ENCODE data around the gene CACNA2D1.

The CACNA2D1 gene

GRCh38 chr7:82085116-82085515 lies 358.5 kb downstream of the CACNA2D1 start:
- no peak overlapping the region for H3K27ac ChIP-seq (replicated peaks; ENCODE audit: low read length)
- no peaks in the 10 kb centered on the region for H3K79me1 ChIP-seq (ENCODE audit: low read depth, low read length)
- no peak overlapping the region for H2BK120ac ChIP-seq (ENCODE audit: low read depth, low read length)
- H3K4ac ChIP-seq (ENCODE audit: low read length), result no peak overlapping the region
- DNase-seq (ENCODE audit: low spot score), result no peak
- H2AK5ac ChIP-seq (ENCODE audit: low read depth, low read length), result no peak overlapping the region
- no peak overlapping the region for H3K23ac ChIP-seq (ENCODE audit: low read depth, low read length, poor library complexity)
- no peaks in the 10 kb centered on the region for H3K36me3 ChIP-seq (replicated peaks in 1 of 2; ENCODE audit: control insufficient read depth in 2 of 2, insufficient read depth in 2 of 2, low read length in 2 of 2)
- H3K18ac ChIP-seq (ENCODE audit: low read length), result no peak overlapping the region
- H3K14ac ChIP-seq (ENCODE audit: low read length), result no peak overlapping the region
- peaks cover 0 to 9% of the 10 kb centered on the region in 2 donors for H3K4me1 ChIP-seq (ENCODE audit: control insufficient read depth in 2 of 2, insufficient read depth in 1 of 2, low read depth in 1 of 2, low read length in 2 of 2)
- no peak overlapping the region for H2BK15ac ChIP-seq (ENCODE audit: low read length)
- H3K4me3 ChIP-seq (ENCODE audit: low read length in 2 of 2), result no peak overlapping the region
- no peak overlapping the region for H2BK12ac ChIP-seq (ENCODE audit: low read length)
- no peak overlapping the region for H4K8ac ChIP-seq (ENCODE audit: low read depth, low read length)
- no peak overlapping the region for H3K4me2 ChIP-seq (ENCODE audit: insufficient read depth, low read length, poor library complexity, severe bottlenecking)
- H2BK5ac ChIP-seq (ENCODE audit: low read length), result no peak overlapping the region
- WGBS, 2 donors (ENCODE audit: extremely low coverage in 2 of 2, insufficient read length in 2 of 2, insufficient replicate concordance in 1 of 2), result no CpG with 5 or more reads among the region's 4 CpGs
- no peak overlapping the region for H2AFZ ChIP-seq (ENCODE audit: low read length)
- H3K9me3 ChIP-seq (replicated peaks in 1 of 2; ENCODE audit: control insufficient read depth in 2 of 2, insufficient read depth in 1 of 2, low read depth in 1 of 2, low read length in 2 of 2), result no peaks in the 10 kb centered on the region
- no peak overlapping the region for H3K9ac ChIP-seq (ENCODE audit: low read depth, low read length, poor library complexity)
- H4K91ac ChIP-seq (ENCODE audit: low read depth, low read length, poor library complexity), result no peak overlapping the region
- no peaks in the 10 kb centered on the region for H3K27me3 ChIP-seq (ENCODE audit: control insufficient read depth in 3 of 3, insufficient read depth in 3 of 3, low read depth in 1 of 3, low read length in 3 of 3)

- no peak overlapping the region for H2BK15ac ChIP-seq (ENCODE audit: low read length)
- no peak overlapping the region for H3K4me3 ChIP-seq (ENCODE audit: low read length in 2 of 2)
- peak overlapping the region; percentile 84 for H3K14ac ChIP-seq (ENCODE audit: low read length)
- no peak overlapping the region for H3K4ac ChIP-seq (ENCODE audit: low read length)
- no peak overlapping the region for H3K18ac ChIP-seq (ENCODE audit: low read length)
- no peak overlapping the region for H2BK120ac ChIP-seq (ENCODE audit: low read depth, low read length)
- no peak overlapping the region for H3K4me2 ChIP-seq (ENCODE audit: insufficient read depth, low read length, poor library complexity, severe bottlenecking)
- no peak overlapping the region for H2BK5ac ChIP-seq (ENCODE audit: low read length)
- H2BK12ac ChIP-seq (ENCODE audit: low read length), result peak overlapping the region; percentile 46
- no peak overlapping the region for H3K27ac ChIP-seq (replicated peaks; ENCODE audit: low read length)
- no peaks in the 10 kb centered on the region for H3K79me1 ChIP-seq (ENCODE audit: low read depth, low read length)
- no peak overlapping the region for H3K23ac ChIP-seq (ENCODE audit: low read depth, low read length, poor library complexity)
- WGBS, 2 donors (ENCODE audit: extremely low coverage in 2 of 2, insufficient read length in 2 of 2, insufficient replicate concordance in 1 of 2), result no CpG with 5 or more reads among the region's 12 CpGs
- no peak overlapping the region for H4K8ac ChIP-seq (ENCODE audit: low read depth, low read length)
- no peaks in the 10 kb centered on the region for H3K36me3 ChIP-seq (replicated peaks in 1 of 2; ENCODE audit: control insufficient read depth in 2 of 2, insufficient read depth in 2 of 2, low read length in 2 of 2)
- DNase-seq (ENCODE audit: low spot score), result no peak
- no peak overlapping the region for H2AFZ ChIP-seq (ENCODE audit: low read length)
- no peaks in the 10 kb centered on the region for H3K9me3 ChIP-seq (replicated peaks in 1 of 2; ENCODE audit: control insufficient read depth in 2 of 2, insufficient read depth in 1 of 2, low read depth in 1 of 2, low read length in 2 of 2)
- no peak overlapping the region for H4K91ac ChIP-seq (ENCODE audit: low read depth, low read length, poor library complexity)
- H3K4me1 ChIP-seq (ENCODE audit: control insufficient read depth in 2 of 2, insufficient read depth in 1 of 2, low read depth in 1 of 2, low read length in 2 of 2), result peaks cover 0 to 3% of the 10 kb centered on the region in 2 donors
- no peak overlapping the region for H2AK5ac ChIP-seq (ENCODE audit: low read depth, low read length)
- no peak overlapping the region for H3K9ac ChIP-seq (ENCODE audit: low read depth, low read length, poor library complexity)
- no peaks in the 10 kb centered on the region for H3K27me3 ChIP-seq (ENCODE audit: control insufficient read depth in 3 of 3, insufficient read depth in 3 of 3, low read depth in 1 of 3, low read length in 3 of 3)
These were observed 361.8 kb downstream of the CACNA2D1 start for GRCh38 chr7:82081644-82082224.

- H4K91ac ChIP-seq (ENCODE audit: low read depth, low read length, poor library complexity), result no peak overlapping the region
- no peak overlapping the region for H2AK5ac ChIP-seq (ENCODE audit: low read depth, low read length)
- H2BK5ac ChIP-seq (ENCODE audit: low read length), result no peak overlapping the region
- H3K23ac ChIP-seq (ENCODE audit: low read depth, low read length, poor library complexity), result no peak overlapping the region
- no peak overlapping the region for H2AFZ ChIP-seq (ENCODE audit: low read length)
- no peak for DNase-seq (ENCODE audit: low spot score)
- no peak overlapping the region for H4K8ac ChIP-seq (ENCODE audit: low read depth, low read length)
- H2BK120ac ChIP-seq (ENCODE audit: low read depth, low read length), result no peak overlapping the region
- no peaks in the 10 kb centered on the region for H3K9me3 ChIP-seq (replicated peaks in 1 of 2; ENCODE audit: control insufficient read depth in 2 of 2, insufficient read depth in 1 of 2, low read depth in 1 of 2, low read length in 2 of 2)
- H3K27ac ChIP-seq (replicated peaks; ENCODE audit: low read length), result no peak overlapping the region
- H3K9ac ChIP-seq (ENCODE audit: low read depth, low read length, poor library complexity), result no peak overlapping the region
- H3K4me1 ChIP-seq (ENCODE audit: control insufficient read depth in 2 of 2, insufficient read depth in 1 of 2, low read depth in 1 of 2, low read length in 2 of 2), result peaks cover 0 to 3% of the 10 kb centered on the region in 2 donors
- no peaks in the 10 kb centered on the region for H3K36me3 ChIP-seq (replicated peaks in 1 of 2; ENCODE audit: control insufficient read depth in 2 of 2, insufficient read depth in 2 of 2, low read length in 2 of 2)
- H3K4me3 ChIP-seq (ENCODE audit: low read length in 2 of 2), result no peak overlapping the region
- H2BK12ac ChIP-seq (ENCODE audit: low read length), result no peak overlapping the region
- H3K79me1 ChIP-seq (ENCODE audit: low read depth, low read length), result no peaks in the 10 kb centered on the region
- no peak overlapping the region for H3K18ac ChIP-seq (ENCODE audit: low read length)
- no peak overlapping the region for H3K4ac ChIP-seq (ENCODE audit: low read length)
- H3K4me2 ChIP-seq (ENCODE audit: insufficient read depth, low read length, poor library complexity, severe bottlenecking), result no peak overlapping the region
- WGBS, 2 donors (ENCODE audit: extremely low coverage in 2 of 2, insufficient read length in 2 of 2, insufficient replicate concordance in 1 of 2), result no CpG with 5 or more reads among the region's 4 CpGs
- H2BK15ac ChIP-seq (ENCODE audit: low read length), result no peak overlapping the region
- no peak overlapping the region for H3K14ac ChIP-seq (ENCODE audit: low read length)
- no peaks in the 10 kb centered on the region for H3K27me3 ChIP-seq (ENCODE audit: control insufficient read depth in 3 of 3, insufficient read depth in 3 of 3, low read depth in 1 of 3, low read length in 3 of 3)
These were observed 363.2 kb downstream of the CACNA2D1 start for GRCh38 chr7:82080254-82080927.

- Histone ChIP-seq H2BK120ac (ENCODE audit: low read depth, low read length) (no peak overlapping the region), H3K36me3 (replicated peaks in 1 of 2; ENCODE audit: control insufficient read depth in 2 of 2, insufficient read depth in 2 of 2, low read length in 2 of 2) (no peaks in the 10 kb centered on the region), H3K4me2 (ENCODE audit: insufficient read depth, low read length, poor library complexity, severe bottlenecking) (no peak overlapping the region), H3K18ac (ENCODE audit: low read length) (no peak overlapping the region), H3K9ac (ENCODE audit: low read depth, low read length, poor library complexity) (no peak overlapping the region), H2AFZ (ENCODE audit: low read length) (no peak overlapping the region), H2AK5ac (ENCODE audit: low read depth, low read length) (no peak overlapping the region), H3K14ac (ENCODE audit: low read length) (no peak overlapping the region), H2BK5ac (ENCODE audit: low read length) (no peak overlapping the region), H3K9me3 (replicated peaks in 1 of 2; ENCODE audit: control insufficient read depth in 2 of 2, insufficient read depth in 1 of 2, low read depth in 1 of 2, low read length in 2 of 2) (no peaks in the 10 kb centered on the region), H3K23ac (ENCODE audit: low read depth, low read length, poor library complexity) (no peak overlapping the region), H3K27ac (replicated peaks; ENCODE audit: low read length) (no peak overlapping the region), H2BK15ac (ENCODE audit: low read length) (no peak overlapping the region), H2BK12ac (ENCODE audit: low read length) (no peak overlapping the region), H3K4ac (ENCODE audit: low read length) (no peak overlapping the region), H4K8ac (ENCODE audit: low read depth, low read length) (no peak overlapping the region), H3K4me1 (ENCODE audit: control insufficient read depth in 2 of 2, insufficient read depth in 1 of 2, low read depth in 1 of 2, low read length in 2 of 2) (peaks cover 0 to 3% of the 10 kb centered on the region in 2 donors), H3K79me1 (ENCODE audit: low read depth, low read length) (no peaks in the 10 kb centered on the region), H3K27me3 (ENCODE audit: control insufficient read depth in 3 of 3, insufficient read depth in 3 of 3, low read depth in 1 of 3, low read length in 3 of 3) (no peaks in the 10 kb centered on the region), H3K4me3 (ENCODE audit: low read length in 2 of 2) (no peak overlapping the region), H4K91ac (ENCODE audit: low read depth, low read length, poor library complexity) (no peak overlapping the region)
- WGBS, 2 donors (ENCODE audit: extremely low coverage in 2 of 2, insufficient read length in 2 of 2, insufficient replicate concordance in 1 of 2), result no CpG with 5 or more reads among the region's 8 CpGs
- DNase-seq (ENCODE audit: low spot score), result no peak
These were observed 364.1 kb downstream of the CACNA2D1 start for GRCh38 chr7:82079527-82079926.
